Esophagus (tissue), 2 donors: Measurements from ENCODE around the gene UTP4. TPM values are rescaled to one million over a fixed set of nuclear protein-coding genes. Genes with fewer than 3 reads are reported as not detected.

Experiments
- H3K27ac ChIP-seq, 2 donors: one replicate each; pipeline ENCODE4 v1.5.1; 2013; ENCODE audit warnings: low read depth in 2 of 2, mild to moderate bottlenecking in 2 of 2, inconsistent platforms in 1 of 2, low read length in 1 of 2, moderate library complexity in 1 of 2
- H3K27me3 ChIP-seq, 2 donors: one replicate each; pipeline ENCODE4 v1.6.1; 2013; ENCODE audit warnings: low read length in 2 of 2, control low read depth in 1 of 2, mild to moderate bottlenecking in 1 of 2; ENCODE audit not compliant: insufficient read depth in 2 of 2, control insufficient read depth in 1 of 2
- H3K36me3 ChIP-seq, 2 donors: one replicate each; pipeline ENCODE4 v1.6.1; 2013; ENCODE audit warnings: low read length in 1 of 2; ENCODE audit not compliant: control insufficient read depth in 2 of 2, insufficient read depth in 2 of 2
- H3K4me1 ChIP-seq, 2 donors: one replicate each; pipeline ENCODE4 v1.6.1; 2013; ENCODE audit warnings: low read length in 1 of 2; ENCODE audit not compliant: control insufficient read depth in 2 of 2, insufficient read depth in 2 of 2
- H3K4me3 ChIP-seq, 2 donors: one replicate each; pipeline ENCODE4 v1.5.1; 2013; ENCODE audit warnings: low read length in 2 of 2, mild to moderate bottlenecking in 2 of 2, low read depth in 1 of 2, moderate library complexity in 1 of 2
- H3K9me3 ChIP-seq, 2 donors: one replicate each; pipeline ENCODE4 v1.6.1; 2013; ENCODE audit warnings: mild to moderate bottlenecking in 2 of 2, low read depth in 1 of 2, low read length in 1 of 2, moderate library complexity in 1 of 2; ENCODE audit not compliant: control insufficient read depth in 2 of 2, insufficient read depth in 1 of 2
- WGBS, 2 donors: extraction: QIAGEN DNeasy Blood & Tissue Kit; methylation state at CpG; one replicate each; pipeline ENCODE4 v1.1.7; 2013; 5-methylcytosine and 5-hydroxymethylcytosine counted together
- polyA plus RNA-seq, 2 donors: library from polyadenylated mRNA; stranded (reverse); fragments of 200-250 nt; gene quantifications; one replicate each; pipeline ENCODE4 v1.2.3, GENCODE V29; 2013
- donor health status: healthy with polysubstance abuse.
- donor health status: Bipolar disorder and iron deficiency.

Gene UTP4
- 10 to 100 TPM; 15.5 to 29.8 TPM for polyA plus RNA-seq

GRCh38 chr16:69132424-69133252 is at the start of gene UTP4, which contains the start of gene CHTF8:
TSS of gene UTP4 (plus strand) at chr16:69132649. CDS start at chr16:69133460, 811 bp downstream.
TSS of gene CHTF8 (minus strand) at chr16:69132588. CDS start at chr16:69121458, 11,130 bp downstream.
- peak within 1 kb of the TSS; percentile 97 to 98 for H3K27ac ChIP-seq
- H3K4me1 ChIP-seq, result no peaks in the 10 kb centered on the region
- no peaks in the 10 kb centered on the region for H3K27me3 ChIP-seq
- 1% methylated on average over 78 of the region's 78 CpGs for WGBS, 2 donors
- no peaks in the 10 kb centered on the region for H3K9me3 ChIP-seq
- H3K36me3 ChIP-seq, result peaks cover 0 to 6% of the 10 kb centered on the region in 2 donors
- peak within 1 kb of the TSS; percentile 94 to 97 for H3K4me3 ChIP-seq

- 93 to 96% methylated on average over 16 of the region's 16 CpGs for WGBS, 2 donors
- H3K27ac ChIP-seq, result no peak overlapping the region
- H3K9me3 ChIP-seq, result no peaks in the 10 kb centered on the region
- no peaks in the 10 kb centered on the region for H3K27me3 ChIP-seq
- no peak overlapping the region for H3K4me3 ChIP-seq
- peaks cover 0 to 8% of the 10 kb centered on the region in 2 donors for H3K36me3 ChIP-seq
- peaks cover 0 to 3% of the 10 kb centered on the region in 2 donors for H3K4me1 ChIP-seq
Measured at GRCh38 chr16:69083306-69083941, 49.0 kb upstream of the UTP4 start.

DNA sequence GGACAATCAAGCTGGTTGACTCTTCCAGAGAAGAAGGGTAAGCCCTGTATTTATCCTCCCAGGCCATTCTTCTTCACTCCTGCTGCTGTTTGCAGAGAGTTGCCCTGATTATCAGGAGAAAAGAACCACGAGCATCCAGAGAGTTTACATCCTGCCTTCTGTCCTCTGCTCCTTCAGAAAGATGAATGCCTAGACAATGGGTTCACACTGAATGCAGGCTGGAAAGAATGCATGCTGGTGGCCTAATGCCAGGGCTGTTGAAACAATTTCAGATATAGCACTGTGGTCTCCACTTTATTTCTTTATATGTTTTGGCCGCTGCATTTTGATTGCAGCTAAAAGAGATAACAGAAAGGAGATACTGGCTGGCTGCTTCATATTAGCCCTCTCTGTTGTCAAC is 48.2 kb upstream of the UTP4 start:
- H3K36me3 ChIP-seq, result peaks cover 0 to 8% of the 10 kb centered on the region in 2 donors
- no peak overlapping the region for H3K27ac ChIP-seq
- no peaks in the 10 kb centered on the region for H3K27me3 ChIP-seq
- WGBS, 2 donors, result 67 to 71% methylated on average over 2 of the region's 2 CpGs
- H3K9me3 ChIP-seq, result no peaks in the 10 kb centered on the region
- peaks cover 1 to 4% of the 10 kb centered on the region in 2 donors for H3K4me1 ChIP-seq
- H3K4me3 ChIP-seq, result no peak overlapping the region

GRCh38 chr16:69085032-69085695 is 47.3 kb upstream of the UTP4 start:
- no peak overlapping the region for H3K27ac ChIP-seq
- H3K4me1 ChIP-seq, result peaks cover 2 to 8% of the 10 kb centered on the region in 2 donors
- H3K4me3 ChIP-seq, result no peak overlapping the region
- H3K27me3 ChIP-seq, result no peaks in the 10 kb centered on the region
- 87 to 91% methylated on average over 5 of the region's 5 CpGs for WGBS, 2 donors
- H3K36me3 ChIP-seq, result peaks cover 0 to 8% of the 10 kb centered on the region in 2 donors
- no peaks in the 10 kb centered on the region for H3K9me3 ChIP-seq

DNA sequence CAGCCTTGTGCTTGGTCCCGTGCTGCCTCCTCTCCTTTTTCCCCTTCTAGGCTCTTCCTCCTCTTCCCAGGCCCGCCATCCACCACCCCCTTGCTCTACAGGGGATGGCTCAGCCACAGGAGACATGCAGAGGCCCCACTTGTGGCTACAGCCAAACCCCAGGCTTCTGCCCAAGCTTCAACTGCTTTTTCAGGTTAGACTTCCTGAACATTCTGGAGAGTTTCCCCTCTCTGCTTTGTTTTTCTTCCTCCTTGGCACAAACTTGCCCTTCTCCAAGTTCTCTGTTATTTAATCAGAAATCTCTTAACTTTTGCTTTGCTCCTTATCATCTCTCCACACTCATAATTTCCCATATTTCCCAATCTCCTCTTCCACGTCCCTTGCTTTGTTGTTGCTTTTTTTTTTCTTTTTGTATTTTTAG is 45.3 kb upstream of the UTP4 start:
- Histone ChIP-seq H3K4me1 (peaks cover 2 to 8% of the 10 kb centered on the region in 2 donors), H3K4me3 (no peak overlapping the region), H3K36me3 (peaks cover 0 to 8% of the 10 kb centered on the region in 2 donors), H3K9me3 (no peaks in the 10 kb centered on the region), H3K27ac (no peak overlapping the region), H3K27me3 (no peaks in the 10 kb centered on the region)
- 52 to 57% methylated on average over 3 of the region's 3 CpGs for WGBS, 2 donors

DNA sequence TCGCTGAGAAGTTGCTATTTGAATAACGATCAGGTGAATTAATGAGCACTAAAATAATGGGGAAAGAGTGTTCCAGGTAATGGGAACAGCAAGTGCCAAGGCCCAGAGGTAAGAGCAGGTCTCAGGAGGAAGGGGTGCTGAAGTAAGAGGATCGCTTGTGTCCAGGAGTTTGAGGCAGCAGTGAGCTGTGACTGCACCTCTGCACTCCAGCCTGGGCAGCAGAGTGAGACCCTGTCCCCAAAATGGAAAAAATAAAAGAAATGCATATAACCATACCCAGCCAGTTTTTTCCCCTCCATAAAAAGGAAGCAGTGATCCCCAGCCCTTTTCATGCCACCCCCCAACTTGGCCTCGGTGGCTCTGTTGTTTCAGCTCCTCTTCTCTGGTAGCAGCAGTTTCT is 43.8 kb upstream of the UTP4 start:
- Histone ChIP-seq H3K9me3 (no peaks in the 10 kb centered on the region), H3K27ac (peak overlapping the region in 1 of 2 donors; percentile 40), H3K4me1 (peaks cover 2 to 8% of the 10 kb centered on the region in 2 donors), H3K4me3 (no peak overlapping the region), H3K36me3 (peaks cover 0 to 3% of the 10 kb centered on the region in 2 donors), H3K27me3 (no peaks in the 10 kb centered on the region)
- 76 to 77% methylated on average over 4 of the region's 4 CpGs for WGBS, 2 donors

DNA sequence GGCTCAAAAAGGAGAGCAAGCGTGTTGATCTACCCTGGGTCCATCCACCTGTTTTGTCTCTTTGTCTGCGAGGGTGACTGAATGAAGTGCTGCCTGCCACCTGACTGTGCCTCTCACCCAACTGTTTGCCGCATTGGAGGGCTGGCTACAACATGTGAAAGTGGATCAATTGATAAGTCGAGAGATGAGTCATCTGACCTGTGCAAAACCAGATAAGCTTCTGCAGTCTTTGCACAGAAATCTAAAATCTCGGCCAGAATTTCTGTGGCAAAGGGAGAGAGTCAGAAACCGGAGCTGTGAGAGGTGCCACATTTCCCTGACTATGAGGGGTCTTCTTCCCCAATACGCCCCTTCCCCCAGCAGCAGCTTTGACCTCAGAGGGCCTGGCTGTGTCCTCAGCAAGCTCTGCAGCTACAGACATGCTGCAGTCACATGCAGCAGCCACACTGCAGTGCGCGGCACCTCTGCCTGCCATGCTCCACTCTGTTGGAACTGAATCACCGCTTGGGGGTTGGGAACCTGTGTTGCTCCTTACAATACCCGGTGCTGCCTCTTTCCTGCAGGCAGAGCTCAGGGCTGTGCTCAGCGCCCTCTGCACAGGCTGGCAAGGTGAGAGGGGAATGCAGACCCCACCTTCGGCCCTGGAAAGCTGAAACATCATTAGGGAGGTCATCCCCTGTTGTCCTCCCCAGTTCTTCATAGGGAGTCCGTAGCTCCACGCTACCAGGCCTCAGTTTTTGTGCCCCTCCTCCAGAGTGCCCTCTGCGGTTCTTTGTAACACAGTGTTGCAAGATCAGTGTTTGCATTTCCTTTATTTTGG is 43.1 kb upstream of the UTP4 start:
- H3K27me3 ChIP-seq, result no peaks in the 10 kb centered on the region
- H3K4me3 ChIP-seq, result no peak overlapping the region
- H3K27ac ChIP-seq, result peak overlapping the region; percentile 40 to 43
- peaks cover 2 to 8% of the 10 kb centered on the region in 2 donors for H3K4me1 ChIP-seq
- H3K9me3 ChIP-seq, result no peaks in the 10 kb centered on the region
- no peaks in the 10 kb centered on the region for H3K36me3 ChIP-seq
- 34 to 37% methylated on average over 16 of the region's 16 CpGs for WGBS, 2 donors

DNA sequence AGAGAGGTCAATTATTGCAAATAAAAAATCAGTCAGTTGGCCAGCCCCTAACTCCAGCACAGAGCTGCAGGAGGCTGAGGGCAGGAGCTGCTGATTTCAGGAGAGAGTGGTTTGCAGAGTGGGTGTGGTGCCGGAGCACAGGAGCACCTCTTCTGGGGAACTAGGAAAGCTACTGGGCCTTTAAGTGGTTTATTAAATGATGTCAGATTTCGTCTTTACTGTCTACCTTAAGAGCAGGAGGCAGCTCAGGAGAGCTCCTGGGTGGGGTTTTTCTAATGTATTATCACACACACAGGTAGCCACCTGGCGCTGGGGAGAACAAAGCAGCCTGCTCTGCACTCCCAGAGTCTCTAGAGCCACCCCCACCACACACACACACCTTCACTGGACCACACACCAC is 38.5 kb upstream of the UTP4 start:
- H3K4me1 ChIP-seq, result peaks cover 2 to 5% of the 10 kb centered on the region in 2 donors
- H3K4me3 ChIP-seq, result no peak overlapping the region
- H3K27ac ChIP-seq, result no peak overlapping the region
- WGBS, 2 donors, result 51 to 64% methylated on average over 3 of the region's 3 CpGs
- no peaks in the 10 kb centered on the region for H3K9me3 ChIP-seq
- no peaks in the 10 kb centered on the region for H3K27me3 ChIP-seq
- H3K36me3 ChIP-seq, result no peaks in the 10 kb centered on the region

GRCh38 chr16:69094501-69094900 is 37.9 kb upstream of the UTP4 start:
- no peak overlapping the region for H3K4me3 ChIP-seq
- WGBS, 2 donors, result 71 to 78% methylated on average over 5 of the region's 5 CpGs
- no peaks in the 10 kb centered on the region for H3K27me3 ChIP-seq
- no peak overlapping the region for H3K27ac ChIP-seq
- H3K36me3 ChIP-seq, result no peaks in the 10 kb centered on the region
- H3K4me1 ChIP-seq, result peaks cover 0 to 2% of the 10 kb centered on the region in 2 donors
- H3K9me3 ChIP-seq, result no peaks in the 10 kb centered on the region
